Occipital lobe (tissue), 2 donors: ENCODE measurements around the gene TIAM1. TPM values are rescaled to one million over a fixed set of nuclear protein-coding genes. Genes with fewer than 3 reads are reported as not detected.
"Not testable (repeated sequence)": the region's sequence is repeated elsewhere in the genome, so short reads cannot be mapped to it uniquely, and the experiment has no call there.

ENCODE experiments used
- DNase-seq: peaks from one replicate; lab custom pipeline; 2025; lab: John Stamatoyannopoulos, UW
- total RNA-seq: library from RNA; depleted of rRNA; stranded (reverse); fragments of >200 nt; gene quantifications from one replicate; pipeline ENCODE4 v1.2.3, GENCODE V29; 2014

Gene TIAM1
- total RNA-seq, 1 donor from 2014 or later, result 54.1 TPM

- DNase-seq, result no peak
Observed at GRCh38 chr21:31255896-31256295, 88.2 kb downstream of the TIAM1 start.

- DNase-seq, result no peak
Observed at GRCh38 chr21:31255036-31255435, 89.0 kb downstream of the TIAM1 start.

- DNase-seq, result no peak
Observed at GRCh38 chr21:31254131-31254530, 89.9 kb downstream of the TIAM1 start.

GRCh38 chr21:31253684-31254083 lies 90.4 kb downstream of the TIAM1 start:
- no peak for DNase-seq

- DNase-seq, result peak; percentile 15
Observed at GRCh38 chr21:31252611-31253010, 91.5 kb downstream of the TIAM1 start.

GRCh38 chr21:31252091-31252490 lies 92.0 kb downstream of the TIAM1 start:
- DNase-seq, result no peak

- DNase-seq, result no peak
Observed at GRCh38 chr21:31251686-31252085, 92.4 kb downstream of the TIAM1 start.

- no peak for DNase-seq
Observed at GRCh38 chr21:31248598-31248997, 95.5 kb downstream of the TIAM1 start.

- no peak for DNase-seq
Observed at GRCh38 chr21:31243611-31244010, 100.5 kb downstream of the TIAM1 start.

- no peak for DNase-seq
Observed at GRCh38 chr21:31236528-31236927, 107.5 kb downstream of the TIAM1 start.

- DNase-seq, result no peak
Observed at GRCh38 chr21:31235671-31236450, 108.2 kb downstream of the TIAM1 start.

- DNase-seq, result no peak
Observed at GRCh38 chr21:31234936-31235335, 109.1 kb downstream of the TIAM1 start.

- no peak for DNase-seq
Observed at GRCh38 chr21:31233711-31234110, 110.3 kb downstream of the TIAM1 start.

GRCh38 chr21:31232344-31232743 lies 111.7 kb downstream of the TIAM1 start:
- DNase-seq, result no peak

- DNase-seq, result no peak
Observed at GRCh38 chr21:31230937-31231336, 113.1 kb downstream of the TIAM1 start.

GRCh38 chr21:31228723-31229122 lies 115.3 kb downstream of the TIAM1 start:
- DNase-seq, result not testable (repeated sequence)

GRCh38 chr21:31225713-31226112 lies 118.3 kb downstream of the TIAM1 start:
- DNase-seq, result no peak

- no peak for DNase-seq
Observed at GRCh38 chr21:31222142-31222541, 121.9 kb downstream of the TIAM1 start.

- no peak for DNase-seq
Observed at GRCh38 chr21:31221043-31221442, 123.0 kb downstream of the TIAM1 start.

- DNase-seq, result no peak
Observed at GRCh38 chr21:31220575-31220974, 123.5 kb downstream of the TIAM1 start.

- no peak for DNase-seq
Observed at GRCh38 chr21:31218830-31219608, 125.0 kb downstream of the TIAM1 start.

GRCh38 chr21:31216206-31216605 lies 127.9 kb downstream of the TIAM1 start:
- DNase-seq, result no peak

- DNase-seq, result no peak
Observed at GRCh38 chr21:31213787-31214186, 130.3 kb downstream of the TIAM1 start.
